A549 (cell line): ENCODE measurements around the gene SAMD10.

ENCODE experiments used
- CEBPB ChIP-seq, 2 experiments: fragments of >200 bp in 1 of 2; sonication (Bioruptor Twin) in 1 of 2; formaldehyde crosslinking in 1 of 2; IDR thresholded peaks; 2 replicates each; pipeline ENCODE4 v1.6.1; 2012 to 2016
- CHD2 ChIP-seq: fragments of 150-350 bp; IDR thresholded peaks from 2 replicates; pipeline ENCODE4 v1.6.1; 2014; ENCODE audit warnings: low read length; ENCODE audit not compliant: partially characterized antibody
- CTCF ChIP-seq: fragments of >200 bp; sonication (Bioruptor Twin); formaldehyde crosslinking; IDR thresholded peaks from 3 replicates; pipeline ENCODE4 v1.5.1; 2016
- HES2 ChIP-seq: fragments of >200 bp; sonication (Bioruptor Twin); formaldehyde crosslinking; IDR thresholded peaks from 2 replicates; pipeline ENCODE4 v1.6.1; 2016
- KDM5A ChIP-seq: fragments of 200-600 bp; sonication (generic); IDR thresholded peaks from 2 replicates; pipeline ENCODE4 v1.6.1; 2016; ENCODE audit warnings: antibody characterized with exemption, mild to moderate bottlenecking
- MAFK ChIP-seq: fragments of 450-650 bp; IDR thresholded peaks from 2 replicates; pipeline ENCODE4 v1.6.1; 2014; ENCODE audit not compliant: partially characterized antibody
- RFX5 ChIP-seq: fragments of 450-650 bp; IDR thresholded peaks from 2 replicates; pipeline ENCODE4 v1.7.1; 2014; ENCODE audit warnings: antibody characterized with exemption, mild to moderate bottlenecking, moderate library complexity

- TF ChIP-seq CHD2 (no peak), KDM5A (no peak), CTCF (no peak), CEBPB (IDR thresholded peaks at IDR 0.05) (no peak), MAFK (no peak), RFX5 (no peak), HES2 (no peak)
Observed at GRCh38 chr20:64015635-64016034, 36.2 kb upstream of the SAMD10 start.
